ENCODE data around the gene CDC42BPG. TPM values are rescaled to one million over a fixed set of nuclear protein-coding genes. Genes with fewer than 3 reads are reported as not detected.
A peak's percentile ranks its signal among the peaks of the same experiment; 100 is the strongest.

CDC42BPG gene
- total RNA-seq, 2 experiments from 2014 or later = 0.31 to 0.61 TPM

DNA sequence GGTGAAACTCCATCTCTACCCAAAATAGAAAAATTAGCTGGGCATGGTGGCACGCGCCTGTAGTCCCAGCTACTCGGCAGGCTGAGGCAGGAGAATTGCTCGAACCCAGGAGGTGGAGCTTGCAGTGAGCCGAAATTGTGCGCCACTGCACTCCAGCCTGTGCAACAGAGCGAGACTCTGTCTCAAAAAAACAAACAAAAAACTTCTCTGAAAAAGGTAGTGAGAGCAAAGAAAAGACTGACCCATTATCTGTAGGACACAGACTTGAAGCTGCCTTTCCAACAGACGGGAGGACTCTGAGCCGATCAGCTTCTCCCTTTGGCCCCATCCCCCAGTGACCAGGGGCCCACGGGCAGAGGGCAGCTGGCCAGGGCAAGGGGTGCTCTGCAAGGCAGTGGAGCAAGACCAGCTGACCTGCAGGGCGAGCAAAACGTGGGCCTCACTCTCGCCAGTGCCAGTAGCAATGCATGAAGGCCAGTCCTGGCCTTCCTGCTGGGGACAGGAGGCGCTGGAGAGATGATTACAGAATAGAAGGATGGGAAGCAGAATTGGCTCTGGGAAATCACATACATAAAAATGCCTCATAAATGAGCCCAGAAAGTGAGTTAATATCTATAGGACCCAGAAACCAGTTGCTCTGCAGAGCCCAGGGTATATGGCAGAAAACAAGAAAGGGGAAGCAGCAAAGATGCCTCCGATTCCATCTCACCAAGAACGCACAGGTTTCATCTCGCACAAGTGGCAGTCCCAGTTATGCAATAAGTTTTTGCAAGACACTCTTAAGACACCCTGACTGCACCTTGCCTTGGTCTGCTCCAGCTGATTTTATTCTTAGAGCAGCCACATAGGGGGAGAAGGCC lies 31.1 kb upstream of the CDC42BPG start:
- H3K9me3 Mint-ChIP-seq = no peaks in the 10 kb centered on the region
- no peaks in the 10 kb centered on the region for H3K27me3 Mint-ChIP-seq
- peaks cover 71% of the 10 kb centered on the region for H3K4me1 Mint-ChIP-seq (ENCODE audit: low read depth)
- TF ChIP-seq, protein P1, sequence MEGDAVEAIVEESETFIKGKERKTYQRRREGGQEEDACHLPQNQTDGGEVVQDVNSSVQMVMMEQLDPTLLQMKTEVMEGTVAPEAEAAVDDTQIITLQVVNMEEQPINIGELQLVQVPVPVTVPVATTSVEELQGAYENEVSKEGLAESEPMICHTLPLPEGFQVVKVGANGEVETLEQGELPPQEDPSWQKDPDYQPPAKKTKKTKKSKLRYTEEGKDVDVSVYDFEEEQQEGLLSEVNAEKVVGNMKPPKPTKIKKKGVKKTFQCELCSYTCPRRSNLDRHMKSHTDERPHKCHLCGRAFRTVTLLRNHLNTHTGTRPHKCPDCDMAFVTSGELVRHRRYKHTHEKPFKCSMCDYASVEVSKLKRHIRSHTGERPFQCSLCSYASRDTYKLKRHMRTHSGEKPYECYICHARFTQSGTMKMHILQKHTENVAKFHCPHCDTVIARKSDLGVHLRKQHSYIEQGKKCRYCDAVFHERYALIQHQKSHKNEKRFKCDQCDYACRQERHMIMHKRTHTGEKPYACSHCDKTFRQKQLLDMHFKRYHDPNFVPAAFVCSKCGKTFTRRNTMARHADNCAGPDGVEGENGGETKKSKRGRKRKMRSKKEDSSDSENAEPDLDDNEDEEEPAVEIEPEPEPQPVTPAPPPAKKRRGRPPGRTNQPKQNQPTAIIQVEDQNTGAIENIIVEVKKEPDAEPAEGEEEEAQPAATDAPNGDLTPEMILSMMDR (IDR thresholded peaks at IDR 0.05) = no peak
- ChIA-PET POLR2A (interaction anchor here (0.8 to 14.9 kb wide), 7 partner anchors 11 to 242 kb away, joined by 3 to 768 read pairs (median 4); partner anchors contain the start of genes PYGM and ZNHIT2), CTCF (interaction anchor here (1.0 to 29.9 kb wide), 8 partner anchors 8 to 41 kb away, joined by 3 to 1168 read pairs (median 4); partner anchors contain the start of genes ATG2A and CDC42BPG)
- H3K36me3 Mint-ChIP-seq (ENCODE audit: low read depth) = peaks cover 50% of the 10 kb centered on the region
- intact Hi-C loops (cut with micrococcal nuclease) = no loop called here
- no peak for DNase-seq
- H3K27ac Mint-ChIP-seq = peak overlapping the region; percentile 84
- ATAC-seq = no peak
- peak overlapping the region; percentile 99 for H3K4me3 Mint-ChIP-seq

DNA sequence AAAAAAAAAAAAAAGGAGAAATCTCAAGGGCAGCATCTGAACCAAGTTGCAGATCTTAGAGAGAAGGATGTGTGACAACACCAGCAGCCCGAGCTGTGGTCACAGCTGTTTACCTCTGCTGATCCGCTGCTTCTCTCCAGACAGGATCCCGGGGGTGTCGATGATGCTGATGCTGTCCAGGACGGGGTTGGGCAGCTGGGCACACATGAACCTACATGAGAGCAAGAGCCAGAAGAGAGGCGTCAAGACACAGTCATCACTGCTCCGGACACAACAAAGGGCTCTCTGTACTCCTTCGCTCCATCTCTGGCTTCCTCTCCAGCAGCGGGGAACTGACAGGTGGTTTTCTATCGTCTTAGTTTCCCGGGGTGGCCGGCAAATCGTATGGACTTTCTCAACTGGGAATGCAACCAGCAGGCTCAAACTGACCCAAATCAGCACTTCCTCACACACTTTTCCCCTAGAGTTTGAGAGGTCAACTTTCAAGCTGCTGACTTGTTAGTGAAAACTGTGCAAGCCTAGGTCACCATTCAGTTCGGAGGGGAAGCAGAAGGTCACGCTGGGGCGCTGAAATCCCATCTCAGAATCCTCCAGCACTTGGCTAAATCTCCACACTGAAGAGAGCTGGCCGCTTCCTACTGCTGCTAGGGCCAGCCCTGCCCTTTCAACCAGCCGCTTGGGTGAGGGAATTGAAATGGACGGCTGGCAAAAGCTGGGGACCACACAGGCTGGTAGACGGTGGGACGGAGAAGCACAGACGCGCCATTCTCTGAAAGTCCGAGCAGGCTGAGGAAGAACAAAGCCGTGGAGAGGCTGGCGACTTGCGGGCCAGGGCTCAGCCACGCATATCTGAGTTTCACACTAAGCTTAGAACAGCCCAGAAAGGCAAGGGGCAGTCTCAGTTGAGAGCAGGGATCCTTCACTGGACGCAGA lies 30.1 kb upstream of the CDC42BPG start:
- TF ChIP-seq, protein P1 (IDR thresholded peaks at IDR 0.05) = no peak
- no peak for ATAC-seq
- peak overlapping the region; percentile 84 for H3K27ac Mint-ChIP-seq
- no peaks in the 10 kb centered on the region for H3K9me3 Mint-ChIP-seq
- ChIA-PET CTCF (interaction anchor here (1.0 to 29.9 kb wide), 6 partner anchors 9 to 19 kb away, joined by 3 to 1168 read pairs (median 10); partner anchors contain the start of gene CDC42BPG), POLR2A (interaction anchor here (0.8 to 14.9 kb wide), 7 partner anchors 12 to 549 kb away, joined by 3 to 768 read pairs (median 3); partner anchors contain the start of gene PYGM)
- peak; percentile 72 for DNase-seq
- H3K4me1 Mint-ChIP-seq (ENCODE audit: low read depth) = peaks cover 71% of the 10 kb centered on the region
- H3K4me3 Mint-ChIP-seq = peak overlapping the region; percentile 99
- H3K36me3 Mint-ChIP-seq (ENCODE audit: low read depth) = peaks cover 51% of the 10 kb centered on the region
- no peaks in the 10 kb centered on the region for H3K27me3 Mint-ChIP-seq
- intact Hi-C loops (cut with micrococcal nuclease) = no loop called here

DNA sequence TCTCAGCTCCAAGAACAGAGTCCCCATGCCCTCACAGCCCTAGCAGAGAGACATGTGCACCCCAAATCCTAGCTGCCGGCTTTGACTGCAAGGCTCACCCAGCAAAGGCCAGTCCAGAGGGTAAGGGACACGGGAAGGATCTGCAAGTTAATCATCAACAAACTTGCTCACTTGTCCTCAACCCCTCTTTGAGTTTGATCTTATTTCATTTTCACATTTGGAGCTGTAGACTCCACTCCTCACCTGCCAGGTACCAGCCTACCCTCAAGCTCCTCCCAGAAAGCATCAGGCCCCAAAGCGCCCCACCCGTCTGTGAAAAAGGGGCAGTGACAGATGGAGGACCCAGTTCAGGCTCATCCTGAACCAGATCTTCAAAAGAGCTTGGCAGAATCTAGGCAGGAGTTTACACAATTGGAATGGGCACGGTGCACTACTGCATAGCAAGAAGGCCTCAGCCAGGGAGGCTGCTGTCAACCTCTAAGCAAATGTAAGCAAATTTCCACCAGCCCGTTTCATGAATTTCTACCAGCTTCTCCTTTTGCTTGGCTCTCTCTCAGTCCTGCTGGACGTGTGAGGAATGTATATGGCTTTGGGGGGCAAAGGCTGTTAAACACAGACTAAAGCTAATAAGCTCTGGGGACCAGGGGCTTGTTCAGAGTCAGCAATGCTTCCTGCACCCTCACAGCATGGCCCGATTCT lies 28.5 kb upstream of the CDC42BPG start:
- no peaks in the 10 kb centered on the region for H3K27me3 Mint-ChIP-seq
- H3K9me3 Mint-ChIP-seq = no peaks in the 10 kb centered on the region
- peaks cover 81% of the 10 kb centered on the region for H3K4me1 Mint-ChIP-seq (ENCODE audit: low read depth)
- peak overlapping the region; percentile 37 for H3K4me3 Mint-ChIP-seq
- peaks cover 59% of the 10 kb centered on the region for H3K36me3 Mint-ChIP-seq (ENCODE audit: low read depth)
- peak overlapping the region; percentile 34 for H3K27ac Mint-ChIP-seq
- intact Hi-C loops (cut with micrococcal nuclease) = no loop called here
- POLR2A ChIA-PET = interaction anchor here (1.2 to 14.9 kb wide), 3 partner anchors 14 to 244 kb away, joined by 3 to 768 read pairs (median 51); partner anchors contain the start of gene ZNHIT2
- CTCF ChIA-PET = interaction anchor here (0.9 to 29.9 kb wide), 5 partner anchors 14 to 64 kb away, joined by 3 to 1168 read pairs (median 6); partner anchors contain the start of gene CDC42BPG
- no peak for ATAC-seq
- no peak for DNase-seq
- TF ChIP-seq, protein P1 (IDR thresholded peaks at IDR 0.05) = no peak

DNA sequence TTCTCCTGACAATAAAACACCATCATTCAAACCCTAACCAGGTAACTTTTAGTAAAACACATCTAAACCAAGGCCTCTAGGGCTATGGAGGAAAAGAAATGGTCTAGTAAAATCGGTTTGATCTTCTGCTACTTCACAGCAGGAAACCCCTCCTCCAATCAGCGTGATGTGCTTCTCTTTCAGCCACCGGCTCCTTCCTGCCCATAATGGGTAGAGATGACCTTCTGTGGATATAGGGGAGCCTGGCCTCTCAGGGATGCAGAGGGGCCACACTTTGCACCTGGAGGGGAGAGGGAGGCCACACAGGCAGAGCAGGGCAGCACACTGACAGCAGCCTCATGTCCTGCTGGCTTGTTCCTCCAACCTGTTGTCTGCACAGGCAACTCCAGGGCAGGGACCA lies 27.0 kb upstream of the CDC42BPG start:
- ATAC-seq (no peak), DNase-seq (no peak)
- Mint-ChIP-seq H3K4me3 (peak overlapping the region; percentile 54), H3K27ac (peak overlapping the region; percentile 88), H3K36me3 (ENCODE audit: low read depth) (peaks cover 57% of the 10 kb centered on the region), H3K27me3 (no peaks in the 10 kb centered on the region), H3K9me3 (peaks cover 3% of the 10 kb centered on the region), H3K4me1 (ENCODE audit: low read depth) (peaks cover 86% of the 10 kb centered on the region)
- ChIA-PET POLR2A (interaction anchor here (7.0 to 14.9 kb wide), 2 partner anchors 14 to 15 kb away, joined by 51 to 768 read pairs; no protein-coding TSS in a partner anchor), CTCF (interaction anchor here (2.8 to 29.9 kb wide), 2 partner anchors 15 to 16 kb away, joined by 12 to 1168 read pairs; partner anchors contain the start of gene CDC42BPG)
- intact Hi-C loops (cut with micrococcal nuclease) = no loop called here
- TF ChIP-seq, protein P1 (IDR thresholded peaks at IDR 0.05) = no peak
